Ascending aorta (tissue), 1 donor: Measurements from ENCODE around the gene METTL1. TPM values are rescaled to one million over a fixed set of nuclear protein-coding genes. Genes with fewer than 3 reads are reported as not detected.

Experiments used
- total RNA-seq: library from RNA; depleted of rRNA; stranded (reverse); fragments of >200 nt; gene quantifications from one replicate; pipeline ENCODE4 v1.1.0, GENCODE V29; 2016

METTL1 gene
- total RNA-seq, 1 donor from 2014 or later, result 29.8 TPM

Other genes with a start within 250 kb of the METTL1 start
- 48.5 TPM for gene MBD6, start 249.3 kb downstream of the METTL1 start, total RNA-seq
- gene DCTN2, start 224.9 kb downstream of the METTL1 start, total RNA-seq, result 116 TPM
- gene KIF5A, start 222.1 kb downstream of the METTL1 start, total RNA-seq, result not detected
- 153 TPM for gene PIP4K2C, start 180.9 kb downstream of the METTL1 start, total RNA-seq
- gene DTX3, start 167.3 kb downstream of the METTL1 start, total RNA-seq, result 33.5 TPM
- gene ARHGEF25, start 160.7 kb downstream of the METTL1 start, total RNA-seq, result 47.8 TPM
- gene B4GALNT1, start 138.9 kb downstream of the METTL1 start, total RNA-seq, result 16.6 TPM
- 233 TPM for gene OS9, start 78.0 kb downstream of the METTL1 start, total RNA-seq
- gene AGAP2, start 33.4 kb downstream of the METTL1 start, total RNA-seq, result 11.5 TPM
- gene TSPAN31, start 27.1 kb downstream of the METTL1 start, total RNA-seq, result 42.3 TPM
- 82.6 TPM for gene CDK4, start 19.8 kb downstream of the METTL1 start, total RNA-seq
- gene MARCHF9, start 17.0 kb downstream of the METTL1 start, total RNA-seq, result 8.4 TPM
- not detected for gene CYP27B1, start 5.0 kb downstream of the METTL1 start, total RNA-seq
- 2.1 TPM for gene EEF1AKMT3, start 509 bp upstream of the METTL1 start, total RNA-seq
- gene TSFM, start 10.7 kb upstream of the METTL1 start, total RNA-seq, result 46.8 TPM
- 6.4 TPM for gene AVIL, start 46.6 kb upstream of the METTL1 start, total RNA-seq
- gene CTDSP2, start 74.6 kb upstream of the METTL1 start, total RNA-seq, result 129 TPM
- not detected for gene ATP23, start 169.5 kb upstream of the METTL1 start, total RNA-seq